Prostate gland (tissue), 2 donors: Measurements from ENCODE around the gene FOXJ1. TPM values are rescaled to one million over a fixed set of nuclear protein-coding genes. Genes with fewer than 3 reads are reported as not detected.

Source experiments
- DNase-seq: peaks from one replicate; pipeline ENCODE4 v3.0.0-alpha.2; 2019; ENCODE audit warnings: low spot score
- H3K27ac ChIP-seq, 2 donors: fragments of 200-600 bp; sonication (generic); 2 replicates each; pipeline ENCODE4 v1.5.1; 2017 to 2019
- H3K27me3 ChIP-seq: fragments of 200-600 bp; sonication (generic); replicated peaks from 2 replicates; pipeline ENCODE4 v1.5.1; 2019; ENCODE audit not compliant: insufficient read depth
- H3K36me3 ChIP-seq, 2 donors: fragments of 200-600 bp; sonication (generic); 1 replicate in 1 of 2; 2 replicates in 1 of 2; pipeline versions ENCODE4 v1.5.1 to v1.8.1; 2017 to 2019
- H3K4me1 ChIP-seq: fragments of 200-600 bp; sonication (generic); replicated peaks from 2 replicates; pipeline ENCODE4 v1.5.1; 2019
- H3K4me3 ChIP-seq, 2 donors: fragments of 200-600 bp; sonication (generic); 2 replicates each; pipeline ENCODE4 v1.5.1; 2017 to 2019
- H3K9me3 ChIP-seq: fragments of 200-600 bp; sonication (generic); 2 replicates; pipeline ENCODE4 v1.5.1; 2017
- CTCF ChIP-seq, 4 experiments: fragments of 200-600 bp in 2 of 4; fragments of 450-650 bp in 2 of 4; sonication (generic) in 2 of 4; IDR thresholded peaks; 1 replicate in 3 of 4; 2 replicates in 1 of 4; pipeline ENCODE4 v1.5.1; 2016 to 2019; ENCODE audit warnings: antibody characterized with exemption in 4 of 4, mild to moderate bottlenecking in 2 of 4, moderate library complexity in 2 of 4
- POLR2A ChIP-seq: fragments of 450-650 bp; IDR thresholded peaks from one replicate; pipeline ENCODE4 v1.6.1; 2016; ENCODE audit warnings: antibody characterized with exemption, mild to moderate bottlenecking
- POLR2AphosphoS5 ChIP-seq: sonication (generic); formaldehyde crosslinking; IDR thresholded peaks from one replicate; pipeline ENCODE4 v1.6.1; 2017; ENCODE audit warnings: antibody characterized with exemption
- whole genome bisulfite sequencing: methylation state at CpG from one replicate; pipeline ENCODE4 v1.1.5; 2018; 5-methylcytosine and 5-hydroxymethylcytosine counted together
- intact Hi-C: fragments of 100-400 bp; cut with DNase I; formaldehyde crosslinking; loops from one replicate; pipeline ENCODE4 v1.14.2; 2022
- total RNA-seq, 2 donors: library from RNA; depleted of rRNA; stranded (reverse); fragments of >200 nt; gene quantifications; one replicate each; pipeline ENCODE4 v1.1.0, GENCODE V29; 2016

Gene FOXJ1
- total RNA-seq, 2 donors from 2014 or later: 0.55 to 11.2 TPM

- H3K9me3 ChIP-seq: no peaks in the 10 kb centered on the region
- no peak for DNase-seq
- no peak overlapping the region for H3K4me3 ChIP-seq
- no peaks in the 10 kb centered on the region for H3K36me3 ChIP-seq
- peaks cover 6% of the 10 kb centered on the region for H3K4me1 ChIP-seq
- no peaks in the 10 kb centered on the region for H3K27me3 ChIP-seq
- no peak for TF ChIP-seq CTCF (IDR thresholded peaks at IDR 0.05)
- TF ChIP-seq POLR2A: no peak
- no peak for TF ChIP-seq POLR2AphosphoS5
- intact Hi-C loops: loop anchor here (5.0 kb wide), 2 partner anchors 59 to 174 kb away; no protein-coding TSS in a partner anchor
- 77% methylated on average over 5 of the region's 5 CpGs for WGBS
- no peak overlapping the region for H3K27ac ChIP-seq
Measured at GRCh38 chr17:76123191-76123499, 17.9 kb downstream of the FOXJ1 start.

- Histone ChIP-seq H3K4me3 (no peak overlapping the region), H3K9me3 (no peaks in the 10 kb centered on the region), H3K27ac (no peak overlapping the region), H3K4me1 (peaks cover 6% of the 10 kb centered on the region), H3K27me3 (no peaks in the 10 kb centered on the region), H3K36me3 (no peaks in the 10 kb centered on the region)
- DNase-seq: no peak
- intact Hi-C loops: loop anchor here (5.0 kb wide), 2 partner anchors 60 to 175 kb away; no protein-coding TSS in a partner anchor
- no peak for TF ChIP-seq POLR2A
- WGBS: 91% methylated on average over 24 of the region's 24 CpGs
Measured at GRCh38 chr17:76122431-76123190, 18.4 kb downstream of the FOXJ1 start.

GRCh38 chr17:76121932-76122430 lies 19.1 kb downstream of the FOXJ1 start:
- WGBS: 67% methylated on average over 26 of the region's 42 CpGs
- Histone ChIP-seq H3K27me3 (no peaks in the 10 kb centered on the region), H3K9me3 (no peaks in the 10 kb centered on the region), H3K36me3 (no peaks in the 10 kb centered on the region), H3K27ac (no peak overlapping the region), H3K4me1 (peaks cover 6% of the 10 kb centered on the region), H3K4me3 (peak overlapping the region; percentile 9 to 20)
- intact Hi-C loops: loop anchor here (1.0 to 5.0 kb wide), 3 partner anchors 60 to 175 kb away; no protein-coding TSS in a partner anchor
- TF ChIP-seq POLR2AphosphoS5: no peak
- TF ChIP-seq POLR2A: no peak
- no peak for DNase-seq

GRCh38 chr17:76120658-76121008 lies 20.4 kb downstream of the FOXJ1 start:
- no peak overlapping the region for H3K4me3 ChIP-seq
- intact Hi-C loops: loop anchor here (1.0 to 5.0 kb wide), 3 partner anchors 62 to 177 kb away; no protein-coding TSS in a partner anchor
- 93% methylated on average over 5 of the region's 5 CpGs for WGBS

DNA sequence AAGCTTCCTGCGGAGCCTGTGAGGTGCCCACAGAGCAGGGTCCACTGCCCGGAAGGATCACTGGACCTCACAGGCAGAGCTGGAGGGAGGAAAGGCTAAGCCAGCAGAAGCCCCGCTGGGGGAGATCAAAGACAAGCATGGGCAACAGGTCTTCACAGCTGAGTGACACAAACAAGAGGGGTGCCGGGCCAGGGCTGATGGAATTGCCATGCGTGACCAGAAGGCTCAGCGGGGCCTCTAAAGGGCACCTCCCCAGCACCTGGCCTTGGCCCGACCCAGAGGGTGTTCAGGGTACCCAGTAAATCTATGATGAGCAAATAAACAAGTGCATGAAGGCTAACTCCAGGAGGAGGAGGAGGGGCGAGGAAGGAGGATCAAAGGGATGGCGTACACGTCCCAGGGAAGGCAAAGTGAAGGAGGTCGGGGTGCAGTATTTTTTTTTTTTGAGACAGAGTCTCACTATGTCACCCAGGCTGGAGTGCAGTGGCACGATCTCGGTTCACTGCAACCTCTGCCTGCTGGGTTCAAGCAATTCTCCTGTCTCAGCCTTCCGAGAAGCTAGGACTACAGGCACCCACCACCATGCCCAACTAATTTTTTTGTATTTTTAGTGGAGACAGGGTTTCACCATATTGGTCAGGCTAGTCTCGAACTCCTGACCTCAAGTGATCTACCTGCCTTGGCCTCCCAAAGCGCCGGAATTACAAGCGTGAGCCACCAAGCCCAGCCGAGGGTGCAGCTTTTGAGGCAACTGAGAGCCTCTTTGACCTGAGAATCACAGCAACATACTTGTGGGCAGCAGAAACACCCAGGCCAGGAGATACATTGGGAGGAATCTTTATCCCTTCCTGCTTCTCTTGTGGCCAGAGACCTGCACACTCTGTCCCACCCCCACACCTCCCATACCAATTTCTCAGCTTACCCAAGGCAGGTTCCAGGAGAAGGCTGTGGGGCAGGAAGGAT lies 21.4 kb downstream of the FOXJ1 start:
- TF ChIP-seq POLR2A: no peak
- TF ChIP-seq POLR2AphosphoS5: no peak
- TF ChIP-seq CTCF (IDR thresholded peaks at IDR 0.05): no peak
- Histone ChIP-seq H3K36me3 (no peaks in the 10 kb centered on the region), H3K4me3 (no peak overlapping the region), H3K4me1 (peaks cover 6% of the 10 kb centered on the region), H3K9me3 (no peaks in the 10 kb centered on the region), H3K27ac (no peak overlapping the region), H3K27me3 (no peaks in the 10 kb centered on the region)
- DNase-seq: no peak
- 79% methylated on average over 19 of the region's 19 CpGs for WGBS
- intact Hi-C loops: loop anchor here (5.0 kb wide), 2 partner anchors 63 to 178 kb away; no protein-coding TSS in a partner anchor

More at GRCh38 chr17:76120658-76121008, 20.4 kb downstream of the FOXJ1 start:
- H3K27me3 ChIP-seq: no peaks in the 10 kb centered on the region
- no peak for TF ChIP-seq CTCF (IDR thresholded peaks at IDR 0.05)
- no peak for TF ChIP-seq POLR2AphosphoS5
- TF ChIP-seq POLR2A: no peak
- DNase-seq: no peak
- no peak overlapping the region for H3K27ac ChIP-seq
- no peaks in the 10 kb centered on the region for H3K9me3 ChIP-seq
- no peaks in the 10 kb centered on the region for H3K36me3 ChIP-seq
- peaks cover 6% of the 10 kb centered on the region for H3K4me1 ChIP-seq
